Eye (tissue), 1 donor: ENCODE results near the gene CRMP1.
A peak's percentile ranks its signal among the peaks of the same experiment; 100 is the strongest.

Source experiments
- DNase-seq: peaks from one replicate; pipeline ENCODE4 v3.0.0-alpha.2; 2015

CRMP1 gene

DNA sequence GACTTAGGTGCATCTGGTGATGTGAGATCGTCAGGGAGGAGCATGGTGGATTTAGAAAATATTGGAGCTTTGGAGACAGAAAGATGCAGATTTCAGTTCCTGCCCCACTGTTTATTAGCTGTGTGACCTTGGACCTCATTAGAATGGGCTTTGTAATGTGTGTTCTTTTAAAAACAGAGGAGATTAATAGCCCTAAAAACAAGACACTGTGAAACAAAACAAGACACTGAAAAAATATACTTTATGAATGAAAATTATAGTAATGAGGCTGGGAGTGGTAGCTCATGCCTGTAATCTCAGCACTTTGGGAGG, 102.4 kb downstream of the CRMP1 start:
- no peak for DNase-seq

GRCh38 chr4:5789141-5789540, 103.7 kb downstream of the CRMP1 start:
- no peak for DNase-seq

DNA sequence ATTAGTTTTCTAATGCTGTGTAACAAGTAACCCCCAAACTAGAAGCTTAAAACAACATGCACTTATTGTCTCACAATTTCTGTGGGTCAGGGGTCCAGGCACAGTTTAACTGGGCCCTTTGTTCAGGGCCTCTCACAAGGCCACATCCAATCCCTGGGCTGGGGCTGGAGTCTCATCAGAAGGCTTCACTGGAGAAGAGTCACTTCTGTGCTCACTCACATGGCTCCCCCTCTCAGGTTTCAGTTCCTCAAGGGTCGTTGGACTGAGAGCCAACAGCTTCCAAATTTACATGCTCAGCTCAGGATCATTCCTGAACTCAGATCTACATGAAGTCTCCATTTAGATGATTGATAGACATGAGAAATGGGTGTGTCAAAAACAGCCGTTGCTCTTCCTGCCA, 104.7 kb downstream of the CRMP1 start:
- no peak for DNase-seq

GRCh38 chr4:5787311-5787710, 105.6 kb downstream of the CRMP1 start:
- DNase-seq = no peak

DNA sequence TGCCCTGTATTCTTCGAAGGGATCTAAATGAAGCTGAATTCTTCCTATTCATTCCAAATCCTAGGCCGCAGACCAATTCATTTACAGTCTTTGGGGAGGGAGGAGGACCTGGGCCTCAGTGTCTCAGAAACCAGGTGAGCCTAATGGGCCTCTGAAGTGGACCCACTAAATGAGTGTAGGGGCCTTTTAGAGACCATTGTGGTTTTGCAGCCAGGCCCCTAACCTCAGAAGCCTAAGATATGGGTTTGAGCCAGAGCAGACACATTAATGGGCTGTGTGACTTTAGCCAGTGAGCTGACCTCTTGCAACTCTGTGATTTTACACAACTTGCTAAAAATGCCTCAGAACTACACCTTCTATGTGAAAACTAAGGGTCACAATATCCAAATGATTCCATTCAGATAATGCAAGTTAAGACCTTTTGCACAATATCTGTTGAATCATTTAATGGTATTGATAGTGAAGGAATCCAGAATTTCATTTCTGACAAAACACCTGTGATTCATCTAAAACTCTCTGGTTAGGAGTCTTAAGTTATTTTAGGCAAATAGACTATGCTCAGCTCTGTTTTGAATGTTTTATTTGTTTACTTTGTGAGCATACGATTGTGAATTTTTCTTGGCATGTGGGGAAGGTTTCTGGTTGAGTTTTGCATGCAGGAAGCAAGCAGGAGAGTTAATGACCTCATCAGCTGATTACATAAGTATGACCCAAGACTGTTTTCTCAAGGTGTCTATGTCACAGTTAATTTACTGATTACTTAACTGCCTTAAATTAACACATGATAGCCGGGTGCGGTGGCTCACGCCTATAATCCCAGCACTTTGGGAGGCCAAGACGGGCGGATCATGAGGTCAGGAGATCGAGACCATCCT, 106.8 kb downstream of the CRMP1 start:
- DNase-seq = no peak

GRCh38 chr4:5784960-5785611, 107.8 kb downstream of the CRMP1 start:
- DNase-seq = peak; percentile 10

GRCh38 chr4:5784021-5784420, 108.9 kb downstream of the CRMP1 start:
- no peak for DNase-seq

- no peak for DNase-seq
Observed at GRCh38 chr4:5783486-5783885, 109.4 kb downstream of the CRMP1 start.

- DNase-seq = no peak
Observed at GRCh38 chr4:5782829-5783476, 109.9 kb downstream of the CRMP1 start.

DNA sequence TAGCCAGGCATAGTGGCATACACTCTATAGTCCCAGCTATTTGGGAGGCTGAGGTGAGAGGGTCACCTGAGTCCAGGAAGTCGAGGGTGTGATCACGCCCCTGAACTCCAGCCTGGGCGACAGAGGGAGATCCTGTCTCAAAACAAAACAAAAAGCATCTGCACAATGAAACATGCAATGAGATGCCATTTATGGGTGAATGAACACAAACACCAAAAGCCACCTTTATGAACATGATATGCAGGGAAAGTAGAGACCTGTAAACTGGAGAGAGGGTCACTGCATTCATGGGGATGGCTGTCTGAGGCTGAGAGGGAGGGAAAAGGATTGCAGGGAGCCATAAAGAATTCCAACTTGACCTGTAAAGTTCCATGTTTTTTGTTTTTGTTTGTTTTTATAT, 111.2 kb downstream of the CRMP1 start:
- no peak for DNase-seq

DNA sequence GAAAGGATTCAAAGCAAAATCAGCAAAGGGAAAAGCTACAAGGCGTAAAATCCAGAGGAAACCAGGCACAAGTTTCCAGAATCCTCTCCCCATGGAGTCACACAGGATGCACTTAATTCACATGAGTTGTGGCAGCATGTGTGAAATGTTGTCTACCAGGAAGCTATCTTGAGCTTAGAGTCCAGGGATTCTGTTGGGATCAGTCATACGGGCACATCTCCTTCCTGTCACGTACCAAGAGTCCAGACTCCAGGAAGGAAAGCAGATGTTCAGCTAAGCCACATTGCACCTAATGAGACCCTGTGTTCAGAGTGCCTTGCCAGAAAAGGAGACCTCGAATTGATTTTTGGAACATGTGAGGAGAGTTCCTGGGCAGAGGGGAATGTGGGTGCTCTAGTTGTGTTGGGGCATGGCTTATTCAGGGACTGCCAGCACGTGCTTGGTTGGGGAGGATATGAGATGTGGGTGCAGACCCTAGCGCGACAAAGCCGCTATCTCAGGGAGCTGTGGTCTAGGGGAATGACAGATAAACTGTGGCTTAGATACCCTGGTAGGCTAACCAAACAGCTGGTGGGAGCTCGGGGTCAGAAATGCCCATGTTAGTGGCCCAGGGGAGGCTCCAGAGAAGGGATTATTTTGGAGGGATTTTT, 111.9 kb downstream of the CRMP1 start:
- no peak for DNase-seq

DNA sequence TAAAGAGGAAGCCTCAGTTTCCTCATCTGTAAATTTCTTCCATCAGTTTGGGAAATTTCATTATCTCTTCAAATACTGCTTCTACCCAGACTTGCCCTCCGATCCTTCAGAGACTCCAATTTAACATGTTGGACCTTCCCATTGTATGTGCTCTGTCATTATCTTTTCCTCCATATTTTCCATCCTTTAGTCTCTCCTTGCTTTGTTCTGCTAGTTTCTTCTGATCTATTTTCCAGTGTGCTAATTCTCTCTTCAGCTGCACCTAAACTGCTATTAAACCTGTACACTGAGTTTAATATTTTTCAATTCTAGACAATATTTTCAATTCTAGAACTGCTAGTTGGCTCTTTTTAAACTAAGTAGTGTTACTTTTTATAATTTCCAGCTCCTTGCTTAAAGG, 116.4 kb downstream of the CRMP1 start:
- no peak for DNase-seq

DNA sequence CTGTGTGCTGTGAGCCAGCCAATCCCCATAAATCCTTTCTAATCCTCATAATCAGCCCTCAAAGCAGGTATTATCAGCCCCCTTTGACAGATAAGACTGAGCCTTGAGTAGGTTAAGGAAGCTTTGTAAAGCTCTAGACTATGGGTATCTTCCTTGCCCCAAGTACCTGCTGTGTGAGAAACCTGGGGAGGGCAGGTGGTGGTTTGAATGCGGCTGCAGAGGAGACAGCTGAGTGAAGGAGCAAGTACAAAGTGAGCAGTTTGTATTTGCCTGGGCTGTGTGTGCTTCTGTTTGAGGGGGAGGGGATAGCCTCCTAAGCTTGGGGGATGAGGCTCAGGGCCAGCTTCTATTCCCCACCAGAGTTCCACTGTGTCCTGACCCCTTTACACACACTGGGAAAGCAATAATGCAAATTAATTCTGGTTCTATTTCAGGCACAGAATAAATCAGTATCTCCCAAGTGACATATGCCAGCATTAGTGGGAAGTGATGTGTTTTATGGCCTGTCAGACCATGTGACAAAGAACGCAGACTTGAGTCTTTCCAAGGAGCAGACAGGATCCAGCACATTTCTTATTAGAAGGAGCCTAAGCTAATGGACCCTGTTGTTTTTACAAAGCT, 118.4 kb downstream of the CRMP1 start:
- no peak for DNase-seq

DNA sequence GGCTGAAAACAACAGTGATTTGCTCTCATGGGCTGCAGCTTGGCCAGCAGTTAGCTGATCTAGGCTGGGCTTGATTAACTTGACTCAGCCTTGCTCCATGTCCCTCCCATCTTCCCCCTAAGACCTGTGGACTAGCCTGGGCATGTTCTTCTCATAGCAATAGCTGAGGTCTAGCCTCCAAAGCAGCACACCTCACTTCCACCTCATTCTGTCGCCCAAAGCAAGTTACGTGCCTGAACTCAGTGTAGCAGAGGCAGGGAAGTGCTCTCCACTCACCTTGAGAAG, 119.7 kb downstream of the CRMP1 start:
- no peak for DNase-seq

- DNase-seq = no peak
Observed at GRCh38 chr4:5772528-5773270, 120.2 kb downstream of the CRMP1 start.
